ENCODE data around the gene RAB27A. TPM values are rescaled to one million over a fixed set of nuclear protein-coding genes. Genes with fewer than 3 reads are reported as not detected.

RAB27A gene
- total and polyA plus RNA-seq, 2 of the 13 experiments (the other 11 are each of a cell fraction or from before 2014, with no cell fraction given): 3.4 to 8.1 TPM

GRCh38 chr15:55318588-55319494 is 29.2 kb upstream of the RAB27A start, which contains the start of the genes PIGB and PIGBOS1 (continued):
- TF ChIP-seq, protein P1, sequence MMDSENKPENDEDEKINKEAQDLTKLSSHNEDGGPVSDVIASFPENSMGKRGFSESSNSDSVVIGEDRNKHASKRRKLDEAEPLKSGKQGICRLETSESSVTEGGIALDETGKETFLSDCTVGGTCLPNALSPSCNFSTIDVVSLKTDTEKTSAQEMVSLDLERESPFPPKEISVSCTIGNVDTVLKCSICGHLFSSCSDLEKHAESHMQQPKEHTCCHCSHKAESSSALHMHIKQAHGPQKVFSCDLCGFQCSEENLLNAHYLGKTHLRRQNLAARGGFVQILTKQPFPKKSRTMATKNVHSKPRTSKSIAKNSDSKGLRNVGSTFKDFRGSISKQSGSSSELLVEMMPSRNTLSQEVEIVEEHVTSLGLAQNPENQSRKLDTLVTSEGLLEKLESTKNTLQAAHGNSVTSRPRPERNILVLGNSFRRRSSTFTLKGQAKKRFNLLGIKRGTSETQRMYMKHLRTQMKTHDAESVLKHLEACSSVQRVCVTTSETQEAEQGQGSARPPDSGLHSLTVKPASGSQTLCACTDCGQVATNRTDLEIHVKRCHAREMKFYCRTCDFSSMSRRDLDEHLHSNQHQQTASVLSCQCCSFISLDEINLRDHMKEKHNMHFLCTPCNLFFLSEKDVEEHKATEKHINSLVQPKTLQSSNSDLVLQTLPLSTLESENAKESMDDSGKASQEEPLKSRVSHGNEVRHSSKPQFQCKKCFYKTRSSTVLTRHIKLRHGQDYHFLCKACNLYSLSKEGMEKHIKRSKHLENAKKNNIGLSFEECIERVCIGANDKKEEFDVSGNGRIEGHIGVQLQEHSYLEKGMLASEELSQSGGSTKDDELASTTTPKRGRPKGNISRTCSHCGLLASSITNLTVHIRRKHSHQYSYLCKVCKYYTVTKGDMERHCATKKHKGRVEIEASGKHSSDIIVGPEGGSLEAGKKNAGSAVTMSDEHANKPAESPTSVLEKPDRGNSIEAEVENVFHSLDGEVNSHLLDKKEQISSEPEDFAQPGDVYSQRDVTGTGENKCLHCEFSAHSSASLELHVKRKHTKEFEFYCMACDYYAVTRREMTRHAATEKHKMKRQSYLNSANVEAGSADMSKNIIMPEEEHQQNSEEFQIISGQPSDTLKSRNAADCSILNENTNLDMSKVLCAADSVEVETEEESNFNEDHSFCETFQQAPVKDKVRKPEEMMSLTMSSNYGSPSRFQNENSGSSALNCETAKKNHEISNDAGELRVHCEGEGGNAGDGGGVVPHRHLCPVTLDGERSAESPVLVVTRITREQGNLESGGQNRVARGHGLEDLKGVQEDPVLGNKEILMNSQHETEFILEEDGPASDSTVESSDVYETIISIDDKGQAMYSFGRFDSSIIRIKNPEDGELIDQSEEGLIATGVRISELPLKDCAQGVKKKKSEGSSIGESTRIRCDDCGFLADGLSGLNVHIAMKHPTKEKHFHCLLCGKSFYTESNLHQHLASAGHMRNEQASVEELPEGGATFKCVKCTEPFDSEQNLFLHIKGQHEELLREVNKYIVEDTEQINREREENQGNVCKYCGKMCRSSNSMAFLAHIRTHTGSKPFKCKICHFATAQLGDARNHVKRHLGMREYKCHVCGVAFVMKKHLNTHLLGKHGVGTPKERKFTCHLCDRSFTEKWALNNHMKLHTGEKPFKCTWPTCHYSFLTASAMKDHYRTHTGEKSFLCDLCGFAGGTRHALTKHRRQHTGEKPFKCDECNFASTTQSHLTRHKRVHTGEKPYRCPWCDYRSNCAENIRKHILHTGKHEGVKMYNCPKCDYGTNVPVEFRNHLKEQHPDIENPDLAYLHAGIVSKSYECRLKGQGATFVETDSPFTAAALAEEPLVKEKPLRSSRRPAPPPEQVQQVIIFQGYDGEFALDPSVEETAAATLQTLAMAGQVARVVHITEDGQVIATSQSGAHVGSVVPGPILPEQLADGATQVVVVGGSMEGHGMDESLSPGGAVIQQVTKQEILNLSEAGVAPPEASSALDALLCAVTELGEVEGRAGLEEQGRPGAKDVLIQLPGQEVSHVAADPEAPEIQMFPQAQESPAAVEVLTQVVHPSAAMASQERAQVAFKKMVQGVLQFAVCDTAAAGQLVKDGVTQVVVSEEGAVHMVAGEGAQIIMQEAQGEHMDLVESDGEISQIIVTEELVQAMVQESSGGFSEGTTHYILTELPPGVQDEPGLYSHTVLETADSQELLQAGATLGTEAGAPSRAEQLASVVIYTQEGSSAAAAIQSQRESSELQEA (CRISPR knock-in tag; IDR thresholded peaks at IDR 0.05; ENCODE audit: not compliant biosample characterization): no peak
- TF ChIP-seq GPN1 (CRISPR knock-in tag; IDR thresholded peaks at IDR 0.05; ENCODE audit: borderline replicate concordance) (no peak), ZNF362 (CRISPR knock-in tag; IDR thresholded peaks at IDR 0.05; ENCODE audit: borderline replicate concordance) (peak; percentile 57; the same call in 1 of the 2 replicates), MLLT10 (CRISPR knock-in tag; IDR thresholded peaks at IDR 0.05) (no peak), HOXA9 (CRISPR knock-in tag; IDR thresholded peaks at IDR 0.05; ENCODE audit: borderline replicate concordance) (0 out of 2 replicates have a peak, but pooled peaks have one; percentile 23), SMAD9 (CRISPR knock-in tag; IDR thresholded peaks at IDR 0.05) (no peak), ZBTB38 (CRISPR knock-in tag; IDR thresholded peaks at IDR 0.05) (no peak), ZBTB21 (CRISPR knock-in tag; IDR thresholded peaks at IDR 0.05) (peak; percentile 57), ZNF83 (CRISPR knock-in tag; IDR thresholded peaks at IDR 0.05; ENCODE audit: borderline replicate concordance) (peak; percentile 65; the same call in 1 of the 2 replicates)
- TF ChIP-seq, protein P2, sequence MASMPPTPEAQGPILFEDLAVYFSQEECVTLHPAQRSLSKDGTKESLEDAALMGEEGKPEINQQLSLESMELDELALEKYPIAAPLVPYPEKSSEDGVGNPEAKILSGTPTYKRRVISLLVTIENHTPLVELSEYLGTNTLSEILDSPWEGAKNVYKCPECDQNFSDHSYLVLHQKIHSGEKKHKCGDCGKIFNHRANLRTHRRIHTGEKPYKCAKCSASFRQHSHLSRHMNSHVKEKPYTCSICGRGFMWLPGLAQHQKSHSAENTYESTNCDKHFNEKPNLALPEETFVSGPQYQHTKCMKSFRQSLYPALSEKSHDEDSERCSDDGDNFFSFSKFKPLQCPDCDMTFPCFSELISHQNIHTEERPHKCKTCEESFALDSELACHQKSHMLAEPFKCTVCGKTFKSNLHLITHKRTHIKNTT (CRISPR knock-in tag; IDR thresholded peaks at IDR 0.05): no peak
- TF ChIP-seq, protein P3, sequence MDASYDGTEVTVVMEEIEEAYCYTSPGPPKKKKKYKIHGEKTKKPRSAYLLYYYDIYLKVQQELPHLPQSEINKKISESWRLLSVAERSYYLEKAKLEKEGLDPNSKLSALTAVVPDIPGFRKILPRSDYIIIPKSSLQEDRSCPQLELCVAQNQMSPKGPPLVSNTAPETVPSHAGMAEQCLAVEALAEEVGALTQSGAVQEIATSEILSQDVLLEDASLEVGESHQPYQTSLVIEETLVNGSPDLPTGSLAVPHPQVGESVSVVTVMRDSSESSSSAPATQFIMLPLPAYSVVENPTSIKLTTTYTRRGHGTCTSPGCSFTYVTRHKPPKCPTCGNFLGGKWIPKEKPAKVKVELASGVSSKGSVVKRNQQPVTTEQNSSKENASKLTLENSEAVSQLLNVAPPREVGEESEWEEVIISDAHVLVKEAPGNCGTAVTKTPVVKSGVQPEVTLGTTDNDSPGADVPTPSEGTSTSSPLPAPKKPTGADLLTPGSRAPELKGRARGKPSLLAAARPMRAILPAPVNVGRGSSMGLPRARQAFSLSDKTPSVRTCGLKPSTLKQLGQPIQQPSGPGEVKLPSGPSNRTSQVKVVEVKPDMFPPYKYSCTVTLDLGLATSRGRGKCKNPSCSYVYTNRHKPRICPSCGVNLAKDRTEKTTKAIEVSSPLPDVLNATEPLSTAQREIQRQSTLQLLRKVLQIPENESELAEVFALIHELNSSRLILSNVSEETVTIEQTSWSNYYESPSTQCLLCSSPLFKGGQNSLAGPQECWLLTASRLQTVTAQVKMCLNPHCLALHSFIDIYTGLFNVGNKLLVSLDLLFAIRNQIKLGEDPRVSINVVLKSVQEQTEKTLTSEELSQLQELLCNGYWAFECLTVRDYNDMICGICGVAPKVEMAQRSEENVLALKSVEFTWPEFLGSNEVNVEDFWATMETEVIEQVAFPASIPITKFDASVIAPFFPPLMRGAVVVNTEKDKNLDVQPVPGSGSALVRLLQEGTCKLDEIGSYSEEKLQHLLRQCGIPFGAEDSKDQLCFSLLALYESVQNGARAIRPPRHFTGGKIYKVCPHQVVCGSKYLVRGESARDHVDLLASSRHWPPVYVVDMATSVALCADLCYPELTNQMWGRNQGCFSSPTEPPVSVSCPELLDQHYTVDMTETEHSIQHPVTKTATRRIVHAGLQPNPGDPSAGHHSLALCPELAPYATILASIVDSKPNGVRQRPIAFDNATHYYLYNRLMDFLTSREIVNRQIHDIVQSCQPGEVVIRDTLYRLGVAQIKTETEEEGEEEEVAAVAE (CRISPR knock-in tag; IDR thresholded peaks at IDR 0.05; ENCODE audit: borderline replicate concordance): peak; percentile 89; the same call in 1 of the 2 replicates
